Peyer's patch (tissue), 4 donors: ENCODE data around the gene PEX13. TPM values are rescaled to one million over a fixed set of nuclear protein-coding genes. Genes with fewer than 3 reads are reported as not detected.
"Not testable (repeated sequence)": the region's sequence is repeated elsewhere in the genome, so short reads cannot be mapped to it uniquely, and the experiment has no call there.

Experiments
- DNase-seq, 3 donors: peaks; one replicate each; pipeline ENCODE4 v3.0.0-alpha.2; 2017 to 2019
- H3K27ac ChIP-seq, 4 donors: fragments of 200-600 bp; sonication (generic); one replicate each; pipeline ENCODE4 v1.5.1; 2016 to 2019
- H3K27me3 ChIP-seq, 2 donors: fragments of 200-600 bp; sonication (generic); one replicate each; pipeline ENCODE4 v1.5.1; 2019
- H3K36me3 ChIP-seq, 3 donors: fragments of 200-600 bp; sonication (generic); one replicate each; pipeline ENCODE4 v1.5.1; 2016 to 2019
- H3K4me1 ChIP-seq, 4 donors: fragments of 200-600 bp; sonication (generic); one replicate each; pipeline ENCODE4 v1.5.1; 2016 to 2019
- H3K4me3 ChIP-seq, 4 donors: fragments of 200-600 bp; sonication (generic); 1 replicate in 3 of 4; 2 replicates in 1 of 4; pipeline ENCODE4 v1.5.1; 2016 to 2019; ENCODE audit warnings: mild to moderate bottlenecking in 1 of 4
- H3K9me3 ChIP-seq, 4 donors: fragments of 200-600 bp; sonication (generic); one replicate each; pipeline ENCODE4 v1.5.1; 2016 to 2019; ENCODE audit warnings: mild to moderate bottlenecking in 1 of 4
- POLR2A ChIP-seq, 2 donors: fragments of 450-650 bp; IDR thresholded peaks; one replicate each; pipeline ENCODE4 v1.5.1; 2017; ENCODE audit warnings: antibody characterized with exemption in 2 of 2, mild to moderate bottlenecking in 2 of 2, moderate library complexity in 2 of 2
- total RNA-seq, 4 donors: library from RNA; depleted of rRNA; stranded (reverse); fragments of >200 nt; gene quantifications; one replicate each; pipeline ENCODE4 v1.1.0, GENCODE V29; 2016
- TF ChIP-seq, protein P1 (sequence below), 6 experiments: fragments of 450-650 bp in 4 of 6; fragments of 200-600 bp in 2 of 6; sonication (generic) in 1 of 6; IDR thresholded peaks; one replicate each; pipeline ENCODE4 v1.5.1; 2017 to 2019; ENCODE audit warnings: antibody characterized with exemption in 6 of 6, mild to moderate bottlenecking in 3 of 6, moderate library complexity in 1 of 6

Gene PEX13
- total RNA-seq, 4 donors from 2014 or later = 28.1 to 49.7 (median 34.1) TPM

DNA sequence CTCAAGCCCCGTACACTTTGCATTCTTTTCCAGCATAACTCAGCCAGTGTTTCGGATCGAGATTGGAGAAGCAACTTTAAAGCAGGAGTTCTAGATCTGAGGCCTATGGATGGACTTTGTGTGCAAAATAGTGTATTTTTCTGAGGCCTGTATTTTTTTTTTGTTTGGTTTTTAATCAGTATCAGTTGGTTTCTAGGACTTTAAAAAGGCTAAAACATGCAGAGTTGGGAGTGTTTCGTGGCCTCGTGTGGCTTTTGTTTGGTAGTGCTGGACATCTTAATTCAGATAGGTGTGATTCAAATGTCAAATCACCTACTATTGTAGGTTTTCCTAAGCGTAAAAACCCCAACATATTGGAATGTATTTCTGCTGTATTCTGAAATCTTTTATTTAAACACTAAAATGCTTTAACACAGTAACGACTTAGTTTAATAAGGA, 817 bp downstream of the PEX13 start:
- TF ChIP-seq POLR2A (IDR thresholded peaks at IDR 0.05) = no peak
- TF ChIP-seq, protein P1, sequence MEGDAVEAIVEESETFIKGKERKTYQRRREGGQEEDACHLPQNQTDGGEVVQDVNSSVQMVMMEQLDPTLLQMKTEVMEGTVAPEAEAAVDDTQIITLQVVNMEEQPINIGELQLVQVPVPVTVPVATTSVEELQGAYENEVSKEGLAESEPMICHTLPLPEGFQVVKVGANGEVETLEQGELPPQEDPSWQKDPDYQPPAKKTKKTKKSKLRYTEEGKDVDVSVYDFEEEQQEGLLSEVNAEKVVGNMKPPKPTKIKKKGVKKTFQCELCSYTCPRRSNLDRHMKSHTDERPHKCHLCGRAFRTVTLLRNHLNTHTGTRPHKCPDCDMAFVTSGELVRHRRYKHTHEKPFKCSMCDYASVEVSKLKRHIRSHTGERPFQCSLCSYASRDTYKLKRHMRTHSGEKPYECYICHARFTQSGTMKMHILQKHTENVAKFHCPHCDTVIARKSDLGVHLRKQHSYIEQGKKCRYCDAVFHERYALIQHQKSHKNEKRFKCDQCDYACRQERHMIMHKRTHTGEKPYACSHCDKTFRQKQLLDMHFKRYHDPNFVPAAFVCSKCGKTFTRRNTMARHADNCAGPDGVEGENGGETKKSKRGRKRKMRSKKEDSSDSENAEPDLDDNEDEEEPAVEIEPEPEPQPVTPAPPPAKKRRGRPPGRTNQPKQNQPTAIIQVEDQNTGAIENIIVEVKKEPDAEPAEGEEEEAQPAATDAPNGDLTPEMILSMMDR (IDR thresholded peaks at IDR 0.05) = no peak
- no peak for DNase-seq
- H3K27ac ChIP-seq = peak overlapping the region; percentile 88 to 94 (median 90)
- H3K36me3 ChIP-seq = peaks cover 0 to 25% (median 0%) of the 10 kb centered on the region in 3 donors
- no peaks in the 10 kb centered on the region for H3K9me3 ChIP-seq
- H3K27me3 ChIP-seq = no peaks in the 10 kb centered on the region
- H3K4me1 ChIP-seq = peaks cover 0 to 15% (median 4%) of the 10 kb centered on the region in 4 donors
- peak overlapping the region; percentile 65 to 87 (median 78) for H3K4me3 ChIP-seq

DNA sequence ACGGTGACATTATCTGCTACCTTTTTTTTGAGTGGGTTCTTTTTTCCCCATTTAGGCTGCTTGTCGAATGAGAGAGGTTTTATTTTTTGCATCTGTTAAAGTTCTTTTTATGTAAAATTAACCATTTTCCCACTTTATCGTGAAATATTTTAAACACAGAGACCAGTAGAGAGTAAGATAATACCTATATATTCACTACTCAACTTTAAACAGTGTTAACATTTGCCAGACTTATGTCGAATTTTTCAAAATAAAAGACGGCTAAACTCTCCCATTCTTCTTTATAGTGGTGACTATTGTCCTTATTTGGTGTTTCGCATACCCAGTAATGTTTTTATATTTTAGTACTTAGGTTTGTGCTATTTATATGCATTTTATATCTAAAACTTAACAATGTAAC, 1.3 kb downstream of the PEX13 start:
- TF ChIP-seq, protein P1 (IDR thresholded peaks at IDR 0.05) = no peak
- no peak for TF ChIP-seq POLR2A (IDR thresholded peaks at IDR 0.05)
- peak overlapping the region in 3 of 4 donors; percentile 65 to 87 (median 79) for H3K4me3 ChIP-seq
- no peak for DNase-seq
- peaks cover 0 to 15% (median 4%) of the 10 kb centered on the region in 4 donors for H3K4me1 ChIP-seq
- no peaks in the 10 kb centered on the region for H3K27me3 ChIP-seq
- H3K36me3 ChIP-seq = peaks cover 0 to 25% (median 0%) of the 10 kb centered on the region in 3 donors
- no peaks in the 10 kb centered on the region for H3K9me3 ChIP-seq
- H3K27ac ChIP-seq = peak overlapping the region in 3 of 4 donors; percentile 88 to 94 (median 91)

DNA sequence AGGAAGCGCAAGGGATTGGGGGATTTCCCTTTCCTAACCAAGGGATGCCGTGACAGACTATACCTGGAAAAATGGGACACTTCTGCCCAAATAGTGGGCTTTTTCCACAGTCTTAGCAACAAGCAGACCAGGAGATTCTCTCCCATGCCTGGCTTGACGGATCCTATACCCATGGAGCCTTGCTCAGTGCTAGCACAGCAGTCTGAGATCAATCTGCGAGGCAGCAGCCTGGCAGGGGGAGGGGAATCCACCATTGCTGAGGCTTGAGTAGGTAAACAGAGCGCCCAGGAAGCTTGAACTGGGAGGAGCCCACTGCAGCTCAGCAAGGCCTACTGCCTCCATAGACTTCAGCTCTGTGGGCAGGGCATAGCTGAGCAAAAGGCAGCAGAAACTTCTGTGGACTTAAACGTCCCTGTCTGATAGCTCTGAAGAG, 3.7 kb downstream of the PEX13 start:
- H3K4me1 ChIP-seq = peaks cover 0 to 15% (median 4%) of the 10 kb centered on the region in 4 donors
- TF ChIP-seq POLR2A (IDR thresholded peaks at IDR 0.05) = no peak
- TF ChIP-seq, protein P1 (IDR thresholded peaks at IDR 0.05) = no peak
- peaks cover 0 to 25% (median 0%) of the 10 kb centered on the region in 3 donors for H3K36me3 ChIP-seq

DNA sequence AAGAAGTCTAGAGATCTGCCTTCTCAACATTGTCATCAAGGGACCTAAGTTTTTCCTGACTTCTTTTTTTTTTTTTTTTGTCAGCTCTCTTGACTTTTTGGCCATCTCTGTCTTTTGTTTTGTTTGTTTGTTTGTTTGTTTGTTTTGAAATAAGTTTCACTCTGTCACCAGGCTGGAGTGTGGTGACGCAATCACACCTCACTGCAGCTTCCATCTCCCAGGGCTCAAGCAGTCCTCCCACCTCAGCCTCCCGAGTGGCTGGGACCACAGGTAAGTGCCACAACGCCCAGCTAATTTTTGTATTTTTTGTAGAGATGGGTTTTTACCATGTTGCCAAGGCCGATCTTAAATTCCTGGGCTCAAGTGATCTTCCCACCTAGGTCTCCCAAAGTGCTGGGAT, 6.2 kb downstream of the PEX13 start:
- H3K4me1 ChIP-seq = peaks cover 0 to 15% (median 4%) of the 10 kb centered on the region in 4 donors
- no peak for TF ChIP-seq POLR2A (IDR thresholded peaks at IDR 0.05)
- TF ChIP-seq, protein P1 (IDR thresholded peaks at IDR 0.05) = no peak
- peaks cover 0 to 25% (median 0%) of the 10 kb centered on the region in 3 donors for H3K36me3 ChIP-seq
- DNase-seq = no peak
- no peak overlapping the region for H3K4me3 ChIP-seq
- no peaks in the 10 kb centered on the region for H3K9me3 ChIP-seq
- no peaks in the 10 kb centered on the region for H3K27me3 ChIP-seq
- H3K27ac ChIP-seq = no peak overlapping the region

More for the DNA sequence above, 3.7 kb downstream of the PEX13 start:
- H3K27ac ChIP-seq = no peak overlapping the region
- H3K4me3 ChIP-seq = no peak overlapping the region
- DNase-seq = no peak
- H3K27me3 ChIP-seq = no peaks in the 10 kb centered on the region
- no peaks in the 10 kb centered on the region for H3K9me3 ChIP-seq

DNA sequence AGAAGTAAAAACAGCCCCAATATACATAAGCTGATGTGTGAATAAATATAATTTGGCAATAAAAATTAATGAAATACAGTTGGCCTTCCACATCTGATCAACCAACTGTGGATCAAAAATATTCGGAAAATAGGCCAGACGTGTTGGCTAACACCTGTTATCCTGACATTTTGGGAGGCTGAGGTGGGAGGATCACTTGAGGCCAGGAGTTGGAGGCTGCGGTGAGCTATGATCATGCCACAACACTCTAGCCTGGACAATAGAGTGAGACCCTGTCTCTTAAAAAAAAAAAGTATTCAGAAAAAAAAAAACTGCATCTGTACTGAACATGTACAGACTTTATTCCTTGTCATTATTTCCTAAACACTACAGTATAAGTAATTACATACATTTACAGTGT, 12.0 kb downstream of the PEX13 start:
- Histone ChIP-seq H3K9me3 (no peaks in the 10 kb centered on the region), H3K4me3 (no peak overlapping the region), H3K36me3 (peaks cover 0 to 40% (median 3%) of the 10 kb centered on the region in 3 donors), H3K27ac (no peak overlapping the region), H3K4me1 (no peaks in the 10 kb centered on the region), H3K27me3 (no peaks in the 10 kb centered on the region)
- DNase-seq = no peak
- no peak for TF ChIP-seq POLR2A (IDR thresholded peaks at IDR 0.05)

DNA sequence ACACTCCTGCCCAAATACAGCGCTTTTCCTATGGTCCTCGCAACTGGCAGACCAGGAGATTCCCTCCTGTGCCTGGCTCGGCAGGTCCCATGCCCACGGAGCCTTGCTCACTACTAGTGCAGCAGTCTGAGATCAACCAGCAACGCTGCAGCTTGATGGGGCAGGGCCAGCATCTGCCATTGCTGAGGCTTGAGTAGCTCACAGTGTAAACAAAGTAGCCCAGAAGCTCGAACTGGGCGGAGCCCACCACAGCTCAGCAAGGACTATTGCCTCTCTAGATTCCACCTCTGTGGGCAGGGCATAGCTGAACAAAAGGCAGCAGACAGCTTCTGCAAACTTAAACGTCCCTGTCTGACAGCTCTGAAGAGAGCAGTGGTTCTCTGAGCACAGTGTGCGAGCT, 17.1 kb downstream of the PEX13 start:
- H3K27me3 ChIP-seq, H3K27ac ChIP-seq, H3K4me1 ChIP-seq, H3K4me3 ChIP-seq, H3K9me3 ChIP-seq, DNase-seq: not testable (repeated sequence)
- H3K36me3 ChIP-seq = peaks cover 0 to 53% (median 3%) of the 10 kb centered on the region in 3 donors

DNA sequence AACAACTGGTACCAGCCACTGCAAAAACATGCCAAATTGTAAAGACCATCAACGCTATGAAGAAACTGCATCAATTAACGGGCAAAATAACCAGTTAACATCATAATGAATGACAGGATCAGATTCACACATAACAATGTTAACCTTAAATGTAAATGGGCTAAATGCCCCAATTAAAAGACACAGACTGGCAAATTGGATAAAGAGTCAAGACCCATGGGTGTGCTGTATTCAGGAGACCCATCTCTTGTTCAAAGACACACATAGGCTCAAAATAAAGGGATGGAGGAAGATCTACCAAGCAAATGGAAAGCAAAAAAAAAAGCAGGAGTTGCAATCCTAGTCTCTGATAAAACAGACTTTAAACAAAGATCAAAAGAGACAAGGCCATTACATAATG, 19.1 kb downstream of the PEX13 start:
- not testable (repeated sequence) for H3K4me3 ChIP-seq, H3K27me3 ChIP-seq

More for the DNA sequence above, 19.1 kb downstream of the PEX13 start:
- not testable (repeated sequence) for H3K4me1 ChIP-seq, H3K9me3 ChIP-seq, DNase-seq, H3K27ac ChIP-seq
- peaks cover 0 to 41% (median 3%) of the 10 kb centered on the region in 3 donors for H3K36me3 ChIP-seq
